ENCODE results near the gene UBAP2. TPM values are rescaled to one million over a fixed set of nuclear protein-coding genes. Genes with fewer than 3 reads are reported as not detected.

UBAP2 gene
- total RNA-seq, 1 donor from 2014 or later: 87.7 TPM

DNA sequence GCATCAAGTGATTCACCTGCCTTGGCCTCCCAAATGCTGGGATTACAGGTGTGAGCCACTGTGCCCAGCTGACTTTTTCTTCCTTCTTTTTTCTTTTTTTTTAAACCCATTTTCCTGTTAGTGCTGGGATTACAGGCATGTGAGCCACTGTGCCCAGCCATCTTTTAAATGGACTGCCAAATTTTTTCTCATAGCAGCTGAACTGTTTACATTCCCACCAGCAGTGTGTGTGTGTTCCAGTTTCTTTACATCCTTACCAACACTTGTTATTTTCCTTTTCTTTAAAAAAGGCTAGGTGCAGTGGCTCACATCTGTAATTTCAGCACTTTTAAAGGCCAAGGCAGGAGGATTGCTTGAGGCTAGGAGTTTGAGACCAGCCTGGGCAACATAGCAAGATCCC, 154.8 kb downstream of the UBAP2 start:
- H3K36me3 Mint-ChIP-seq (ENCODE audit: low read depth, unreplicated experiment): peaks cover 3% of the 10 kb centered on the region
- TF ChIP-seq, protein P1, sequence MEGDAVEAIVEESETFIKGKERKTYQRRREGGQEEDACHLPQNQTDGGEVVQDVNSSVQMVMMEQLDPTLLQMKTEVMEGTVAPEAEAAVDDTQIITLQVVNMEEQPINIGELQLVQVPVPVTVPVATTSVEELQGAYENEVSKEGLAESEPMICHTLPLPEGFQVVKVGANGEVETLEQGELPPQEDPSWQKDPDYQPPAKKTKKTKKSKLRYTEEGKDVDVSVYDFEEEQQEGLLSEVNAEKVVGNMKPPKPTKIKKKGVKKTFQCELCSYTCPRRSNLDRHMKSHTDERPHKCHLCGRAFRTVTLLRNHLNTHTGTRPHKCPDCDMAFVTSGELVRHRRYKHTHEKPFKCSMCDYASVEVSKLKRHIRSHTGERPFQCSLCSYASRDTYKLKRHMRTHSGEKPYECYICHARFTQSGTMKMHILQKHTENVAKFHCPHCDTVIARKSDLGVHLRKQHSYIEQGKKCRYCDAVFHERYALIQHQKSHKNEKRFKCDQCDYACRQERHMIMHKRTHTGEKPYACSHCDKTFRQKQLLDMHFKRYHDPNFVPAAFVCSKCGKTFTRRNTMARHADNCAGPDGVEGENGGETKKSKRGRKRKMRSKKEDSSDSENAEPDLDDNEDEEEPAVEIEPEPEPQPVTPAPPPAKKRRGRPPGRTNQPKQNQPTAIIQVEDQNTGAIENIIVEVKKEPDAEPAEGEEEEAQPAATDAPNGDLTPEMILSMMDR (IDR thresholded peaks at IDR 0.05; ENCODE audit: unreplicated experiment): no peak
- no peaks in the 10 kb centered on the region for H3K27me3 Mint-ChIP-seq (ENCODE audit: unreplicated experiment)
- no peak for DNase-seq (ENCODE audit: low spot score)
- H3K27ac Mint-ChIP-seq (ENCODE audit: unreplicated experiment): no peak overlapping the region
- H3K4me1 Mint-ChIP-seq (ENCODE audit: unreplicated experiment): no peaks in the 10 kb centered on the region
- H3K9me3 Mint-ChIP-seq (ENCODE audit: unreplicated experiment): no peaks in the 10 kb centered on the region
- H3K4me3 Mint-ChIP-seq (ENCODE audit: unreplicated experiment): no peak overlapping the region

DNA sequence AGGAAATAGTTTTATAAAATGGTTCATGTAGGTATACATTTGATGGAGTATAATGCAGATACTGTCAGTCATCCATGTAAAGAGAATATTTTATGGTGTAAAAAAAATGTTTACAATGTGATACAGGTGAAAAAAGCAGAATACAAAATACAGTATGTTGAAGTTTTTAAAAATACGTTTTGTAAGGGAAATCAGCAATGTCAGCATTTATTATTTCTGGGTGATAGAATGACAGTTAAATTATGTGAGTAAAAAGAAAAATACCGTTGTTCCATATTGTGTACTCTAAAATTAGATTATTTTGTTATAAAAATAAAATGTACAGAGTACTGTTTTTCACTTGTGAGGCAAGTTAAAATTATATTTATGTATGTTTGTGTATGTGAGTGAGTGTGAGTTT, 162.7 kb downstream of the UBAP2 start:
- H3K9me3 Mint-ChIP-seq (ENCODE audit: unreplicated experiment): no peaks in the 10 kb centered on the region
- H3K27ac Mint-ChIP-seq (ENCODE audit: unreplicated experiment): no peak overlapping the region
- DNase-seq (ENCODE audit: low spot score): no peak
- TF ChIP-seq, protein P1 (IDR thresholded peaks at IDR 0.05; ENCODE audit: unreplicated experiment): no peak
- H3K4me1 Mint-ChIP-seq (ENCODE audit: unreplicated experiment): peaks cover 8% of the 10 kb centered on the region
- H3K4me3 Mint-ChIP-seq (ENCODE audit: unreplicated experiment): no peak overlapping the region
- H3K27me3 Mint-ChIP-seq (ENCODE audit: unreplicated experiment): no peaks in the 10 kb centered on the region
- peaks cover 3% of the 10 kb centered on the region for H3K36me3 Mint-ChIP-seq (ENCODE audit: low read depth, unreplicated experiment)

DNA sequence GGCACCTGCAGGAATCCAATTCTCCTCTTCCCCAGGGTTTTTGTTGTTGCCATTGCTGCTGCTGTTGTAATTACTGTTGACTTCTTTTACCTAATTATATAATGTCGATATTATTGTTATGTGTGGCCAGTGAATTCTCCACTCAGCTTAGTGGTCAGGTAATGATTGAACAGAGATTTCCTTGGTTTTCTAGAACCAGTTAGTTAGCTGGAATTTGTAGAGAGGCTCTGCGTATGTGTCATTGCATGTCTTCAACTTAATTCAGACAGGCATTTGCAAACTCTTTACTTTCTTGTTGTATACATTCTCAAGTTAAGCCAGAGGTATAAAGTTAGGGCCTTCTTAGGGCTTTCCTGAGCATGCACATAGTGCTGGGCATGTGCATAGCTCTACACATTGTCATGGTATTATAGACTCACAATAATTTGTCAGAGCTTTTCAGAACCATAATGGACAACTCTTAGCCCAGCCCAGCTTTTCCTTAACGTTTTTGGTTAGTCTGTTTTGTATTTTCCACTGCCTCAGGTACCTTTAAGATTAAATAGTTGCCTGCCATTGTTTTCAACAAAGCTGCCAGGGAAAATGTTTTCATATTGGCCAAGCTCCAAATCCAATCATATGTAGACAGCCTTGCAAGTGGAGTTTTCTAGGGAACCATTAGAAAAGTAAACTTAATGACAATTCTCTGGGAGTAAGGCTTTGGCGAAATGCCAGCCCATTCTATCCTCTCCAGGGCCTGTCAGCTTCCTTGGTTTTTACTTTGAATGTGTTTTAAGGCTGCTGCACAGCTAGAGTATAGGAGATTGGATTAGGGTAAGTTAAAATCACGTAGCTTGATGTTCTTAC, 163.6 kb downstream of the UBAP2 start:
- no peak for DNase-seq (ENCODE audit: low spot score)
- Mint-ChIP-seq H3K4me3 (ENCODE audit: unreplicated experiment) (no peak overlapping the region), H3K4me1 (ENCODE audit: unreplicated experiment) (peaks cover 8% of the 10 kb centered on the region), H3K27ac (ENCODE audit: unreplicated experiment) (no peak overlapping the region), H3K9me3 (ENCODE audit: unreplicated experiment) (no peaks in the 10 kb centered on the region), H3K27me3 (ENCODE audit: unreplicated experiment) (no peaks in the 10 kb centered on the region), H3K36me3 (ENCODE audit: low read depth, unreplicated experiment) (peaks cover 3% of the 10 kb centered on the region)
- TF ChIP-seq, protein P1 (IDR thresholded peaks at IDR 0.05; ENCODE audit: unreplicated experiment): no peak

- Mint-ChIP-seq H3K4me1 (ENCODE audit: unreplicated experiment) (peaks cover 13% of the 10 kb centered on the region), H3K9me3 (ENCODE audit: unreplicated experiment) (no peaks in the 10 kb centered on the region), H3K36me3 (ENCODE audit: low read depth, unreplicated experiment) (no peaks in the 10 kb centered on the region), H3K4me3 (ENCODE audit: unreplicated experiment) (no peak overlapping the region), H3K27me3 (ENCODE audit: unreplicated experiment) (no peaks in the 10 kb centered on the region), H3K27ac (ENCODE audit: unreplicated experiment) (no peak overlapping the region)
- no peak for DNase-seq (ENCODE audit: low spot score)
- TF ChIP-seq, protein P1 (IDR thresholded peaks at IDR 0.05; ENCODE audit: unreplicated experiment): no peak
These were observed 167.1 kb downstream of the UBAP2 start for GRCh38 chr9:33881635-33882034.
